Measurements from ENCODE around the gene POFUT2. TPM values are rescaled to one million over a fixed set of nuclear protein-coding genes. Genes with fewer than 3 reads are reported as not detected.

Gene POFUT2
- total RNA-seq, 4 donors from 2014 or later: 10.7 to 46.9 (median 20.0) TPM

GRCh38 chr21:45305836-45306235, 18.1 kb upstream of the POFUT2 start:
- Histone ChIP-seq H3K9me3 (no peaks in the 10 kb centered on the region), H3K27ac (no peak overlapping the region), H3K36me3 (no peaks in the 10 kb centered on the region), H3K4me3 (no peak overlapping the region), H3K4me1 (peaks cover 47% of the 10 kb centered on the region), H3K27me3 (peaks cover 6% of the 10 kb centered on the region)
- WGBS: 84% methylated on average over 9 of the region's 9 CpGs
- peak in 1 of 2 donors; percentile 38 for DNase-seq (ENCODE audit: low spot score in 2 of 2)
- no peak for TF ChIP-seq EP300 (IDR thresholded peaks at IDR 0.05)
- no peak for TF ChIP-seq POLR2A (IDR thresholded peaks at IDR 0.05)

- Histone ChIP-seq H3K4me3 (no peak overlapping the region), H3K4me1 (peaks cover 47% of the 10 kb centered on the region), H3K9me3 (no peaks in the 10 kb centered on the region), H3K27me3 (peaks cover 6% of the 10 kb centered on the region), H3K36me3 (no peaks in the 10 kb centered on the region), H3K27ac (no peak overlapping the region)
- peak in 1 of 2 donors; percentile 30 for DNase-seq (ENCODE audit: low spot score in 2 of 2)
- 97% methylated on average over 7 of the region's 7 CpGs for WGBS
- TF ChIP-seq POLR2AphosphoS5 (IDR thresholded peaks at IDR 0.05) (no peak), POLR2A (IDR thresholded peaks at IDR 0.05) (no peak), EP300 (IDR thresholded peaks at IDR 0.05) (no peak), CTCF (IDR thresholded peaks at IDR 0.05) (no peak)
These were observed 17.2 kb upstream of the POFUT2 start for GRCh38 chr21:45304945-45305344.

- 85% methylated on average over 4 of the region's 6 CpGs for WGBS
- H3K36me3 ChIP-seq: no peaks in the 10 kb centered on the region
- no peak overlapping the region for H3K27ac ChIP-seq
These were observed 16.8 kb upstream of the POFUT2 start for GRCh38 chr21:45304476-45304830.

GRCh38 chr21:45303751-45304475, 16.2 kb upstream of the POFUT2 start:
- no peaks in the 10 kb centered on the region for H3K36me3 ChIP-seq
- peaks cover 6% of the 10 kb centered on the region for H3K27me3 ChIP-seq
- H3K4me1 ChIP-seq: peaks cover 47% of the 10 kb centered on the region
- peak in 1 of 2 donors; percentile 67 for DNase-seq (ENCODE audit: low spot score in 2 of 2)
- no peak overlapping the region for H3K27ac ChIP-seq
- no peak for TF ChIP-seq CTCF (IDR thresholded peaks at IDR 0.05)
- TF ChIP-seq EP300 (IDR thresholded peaks at IDR 0.05): no peak
- TF ChIP-seq POLR2AphosphoS5 (IDR thresholded peaks at IDR 0.05): no peak
- no peak for TF ChIP-seq POLR2A (IDR thresholded peaks at IDR 0.05)
- 79% methylated on average over 17 of the region's 19 CpGs for WGBS
- H3K9me3 ChIP-seq: no peaks in the 10 kb centered on the region
- no peak overlapping the region for H3K4me3 ChIP-seq

More at GRCh38 chr21:45304476-45304830, 16.8 kb upstream of the POFUT2 start:
- peaks cover 47% of the 10 kb centered on the region for H3K4me1 ChIP-seq
- no peaks in the 10 kb centered on the region for H3K9me3 ChIP-seq
- peak in 1 of 2 donors; percentile 55 for DNase-seq (ENCODE audit: low spot score in 2 of 2)
- peaks cover 6% of the 10 kb centered on the region for H3K27me3 ChIP-seq
- H3K4me3 ChIP-seq: no peak overlapping the region
- TF ChIP-seq POLR2A (IDR thresholded peaks at IDR 0.05): no peak
- no peak for TF ChIP-seq POLR2AphosphoS5 (IDR thresholded peaks at IDR 0.05)
- TF ChIP-seq EP300 (IDR thresholded peaks at IDR 0.05): no peak
- no peak for TF ChIP-seq CTCF (IDR thresholded peaks at IDR 0.05)

GRCh38 chr21:45303091-45303615, 15.5 kb upstream of the POFUT2 start:
- Histone ChIP-seq H3K36me3 (no peaks in the 10 kb centered on the region), H3K27ac (peak overlapping the region; percentile 56), H3K4me3 (no peak overlapping the region), H3K9me3 (no peaks in the 10 kb centered on the region), H3K4me1 (peaks cover 39% of the 10 kb centered on the region), H3K27me3 (peaks cover 6% of the 10 kb centered on the region)
- peak in 1 of 2 donors; percentile 65 for DNase-seq (ENCODE audit: low spot score in 2 of 2)
- WGBS: 96% methylated on average over 14 of the region's 21 CpGs
- TF ChIP-seq CTCF (IDR thresholded peaks at IDR 0.05) (no peak), EP300 (IDR thresholded peaks at IDR 0.05) (no peak), POLR2A (IDR thresholded peaks at IDR 0.05) (no peak), POLR2AphosphoS5 (IDR thresholded peaks at IDR 0.05) (no peak)
